Measurements from ENCODE around the gene ADSL.

ADSL gene

DNA sequence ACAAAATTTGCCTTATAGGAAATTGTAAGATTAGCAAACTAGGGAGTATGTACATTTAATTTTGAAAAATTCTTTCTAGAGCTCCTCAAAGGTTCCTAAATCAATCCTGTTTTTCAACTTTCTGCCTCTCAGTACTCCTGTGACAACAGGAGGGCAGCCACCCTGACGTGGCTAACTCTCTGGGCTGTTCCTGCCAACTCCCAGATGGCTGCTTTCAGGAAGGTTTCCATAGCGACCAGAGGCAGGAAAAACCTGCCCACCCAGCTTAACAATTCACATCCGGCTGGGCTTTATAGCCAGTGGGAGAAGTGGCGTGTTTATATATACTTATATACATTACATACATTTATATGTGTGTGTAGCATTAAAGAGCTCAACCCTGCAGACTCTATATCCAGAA lies 50.6 kb downstream of the ADSL start:
- no peaks in the 10 kb centered on the region for H3K27me3 Mint-ChIP-seq
- H3K4me1 Mint-ChIP-seq (ENCODE audit: low read depth): peaks cover 48% of the 10 kb centered on the region

GRCh38 chr22:40397396-40397795 lies 51.1 kb downstream of the ADSL start:
- H3K27me3 Mint-ChIP-seq: no peaks in the 10 kb centered on the region
- no peaks in the 10 kb centered on the region for H3K9me3 Mint-ChIP-seq
- peaks cover 50% of the 10 kb centered on the region for H3K36me3 Mint-ChIP-seq (ENCODE audit: low read depth)
- peak overlapping the region; percentile 2 for H3K27ac Mint-ChIP-seq
- H3K4me1 Mint-ChIP-seq (ENCODE audit: low read depth): peaks cover 44% of the 10 kb centered on the region
- no peak overlapping the region for H3K4me3 Mint-ChIP-seq
- intact Hi-C loops (cut with micrococcal nuclease): no loop called here

More for the DNA sequence above, 50.6 kb downstream of the ADSL start:
- H3K27ac Mint-ChIP-seq: no peak overlapping the region
- H3K4me3 Mint-ChIP-seq: no peak overlapping the region
- H3K9me3 Mint-ChIP-seq: no peaks in the 10 kb centered on the region
- intact Hi-C loops (cut with micrococcal nuclease): no loop called here
- peaks cover 44% of the 10 kb centered on the region for H3K36me3 Mint-ChIP-seq (ENCODE audit: low read depth)

DNA sequence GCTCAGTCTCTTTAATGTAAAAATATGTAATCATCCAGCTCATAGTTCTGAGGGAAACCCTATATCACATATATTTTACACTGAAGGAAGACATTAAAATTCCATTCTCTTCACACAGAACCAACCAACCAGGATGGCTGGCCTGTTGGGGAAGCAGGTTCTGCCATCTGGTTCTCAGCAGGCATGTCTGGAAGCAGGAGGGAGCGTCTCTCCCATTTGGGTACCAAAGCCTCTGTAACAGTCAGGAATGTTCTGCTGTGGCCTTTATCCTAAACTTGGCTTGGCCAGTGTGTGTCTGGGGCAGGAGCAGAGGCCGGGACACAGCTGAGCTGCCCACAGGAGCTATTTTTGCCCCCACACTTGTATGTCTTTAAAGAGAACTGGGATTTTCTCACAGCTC lies 53.3 kb downstream of the ADSL start:
- Mint-ChIP-seq H3K27ac (peak overlapping the region; percentile 19), H3K4me3 (no peak overlapping the region), H3K27me3 (no peaks in the 10 kb centered on the region), H3K36me3 (ENCODE audit: low read depth) (peaks cover 63% of the 10 kb centered on the region), H3K9me3 (no peaks in the 10 kb centered on the region), H3K4me1 (ENCODE audit: low read depth) (peaks cover 46% of the 10 kb centered on the region)
- intact Hi-C loops (cut with micrococcal nuclease): no loop called here

- Mint-ChIP-seq H3K36me3 (ENCODE audit: low read depth) (peaks cover 66% of the 10 kb centered on the region), H3K4me1 (ENCODE audit: low read depth) (peaks cover 45% of the 10 kb centered on the region), H3K9me3 (no peaks in the 10 kb centered on the region), H3K27me3 (no peaks in the 10 kb centered on the region), H3K4me3 (no peak overlapping the region), H3K27ac (peak overlapping the region; percentile 19)
- intact Hi-C loops (cut with micrococcal nuclease): no loop called here
These were observed 53.9 kb downstream of the ADSL start for GRCh38 chr22:40400159-40400558.

DNA sequence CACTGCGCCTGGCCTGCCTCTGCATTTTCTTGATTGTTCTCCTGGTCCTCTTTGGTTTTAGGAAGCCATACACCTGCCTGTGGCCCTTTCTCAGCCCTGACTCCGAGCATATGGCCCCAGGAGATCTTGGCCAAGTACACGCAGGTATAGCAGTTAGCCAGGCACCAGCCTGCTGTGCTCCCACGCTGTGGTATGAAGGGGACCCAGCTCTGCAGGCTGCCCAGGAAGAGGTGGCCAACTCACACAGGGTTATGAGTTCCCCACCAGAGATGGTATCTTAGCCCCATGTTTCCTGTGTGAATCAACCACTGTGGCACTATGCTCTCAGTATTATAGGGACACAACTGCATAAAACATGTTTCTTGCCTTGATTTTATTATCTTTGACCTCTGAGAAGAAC lies 55.2 kb downstream of the ADSL start:
- Mint-ChIP-seq H3K4me3 (no peak overlapping the region), H3K4me1 (ENCODE audit: low read depth) (peaks cover 37% of the 10 kb centered on the region), H3K36me3 (ENCODE audit: low read depth) (peaks cover 68% of the 10 kb centered on the region), H3K27ac (no peak overlapping the region), H3K27me3 (no peaks in the 10 kb centered on the region), H3K9me3 (no peaks in the 10 kb centered on the region)
- intact Hi-C loops (cut with micrococcal nuclease): no loop called here

GRCh38 chr22:40401981-40402406 lies 55.7 kb downstream of the ADSL start:
- H3K27me3 Mint-ChIP-seq: no peaks in the 10 kb centered on the region
- intact Hi-C loops (cut with micrococcal nuclease): no loop called here
- H3K36me3 Mint-ChIP-seq (ENCODE audit: low read depth): peaks cover 73% of the 10 kb centered on the region
- no peak overlapping the region for H3K27ac Mint-ChIP-seq
- H3K9me3 Mint-ChIP-seq: no peaks in the 10 kb centered on the region
- H3K4me1 Mint-ChIP-seq (ENCODE audit: low read depth): peaks cover 37% of the 10 kb centered on the region
- H3K4me3 Mint-ChIP-seq: no peak overlapping the region

- Mint-ChIP-seq H3K4me3 (no peak overlapping the region), H3K4me1 (ENCODE audit: low read depth) (peaks cover 35% of the 10 kb centered on the region), H3K36me3 (ENCODE audit: low read depth) (peaks cover 77% of the 10 kb centered on the region), H3K27me3 (no peaks in the 10 kb centered on the region), H3K9me3 (no peaks in the 10 kb centered on the region), H3K27ac (peak overlapping the region; percentile 3)
- intact Hi-C loops (cut with micrococcal nuclease): no loop called here
These were observed 56.8 kb downstream of the ADSL start for GRCh38 chr22:40403141-40403540.

- peaks cover 82% of the 10 kb centered on the region for H3K36me3 Mint-ChIP-seq (ENCODE audit: low read depth)
- H3K9me3 Mint-ChIP-seq: no peaks in the 10 kb centered on the region
- no peak overlapping the region for H3K4me3 Mint-ChIP-seq
- intact Hi-C loops (cut with micrococcal nuclease): no loop called here
- H3K4me1 Mint-ChIP-seq (ENCODE audit: low read depth): peaks cover 35% of the 10 kb centered on the region
- no peak overlapping the region for H3K27ac Mint-ChIP-seq
- H3K27me3 Mint-ChIP-seq: no peaks in the 10 kb centered on the region
These were observed 57.4 kb downstream of the ADSL start for GRCh38 chr22:40403651-40404050.

GRCh38 chr22:40404251-40405177 lies 58.2 kb downstream of the ADSL start:
- H3K27me3 Mint-ChIP-seq: no peaks in the 10 kb centered on the region
- H3K27ac Mint-ChIP-seq: no peak overlapping the region
- intact Hi-C loops (cut with micrococcal nuclease): no loop called here
- peaks cover 90% of the 10 kb centered on the region for H3K36me3 Mint-ChIP-seq (ENCODE audit: low read depth)
- H3K4me3 Mint-ChIP-seq: no peak overlapping the region
- no peaks in the 10 kb centered on the region for H3K9me3 Mint-ChIP-seq
- H3K4me1 Mint-ChIP-seq (ENCODE audit: low read depth): peaks cover 31% of the 10 kb centered on the region

DNA sequence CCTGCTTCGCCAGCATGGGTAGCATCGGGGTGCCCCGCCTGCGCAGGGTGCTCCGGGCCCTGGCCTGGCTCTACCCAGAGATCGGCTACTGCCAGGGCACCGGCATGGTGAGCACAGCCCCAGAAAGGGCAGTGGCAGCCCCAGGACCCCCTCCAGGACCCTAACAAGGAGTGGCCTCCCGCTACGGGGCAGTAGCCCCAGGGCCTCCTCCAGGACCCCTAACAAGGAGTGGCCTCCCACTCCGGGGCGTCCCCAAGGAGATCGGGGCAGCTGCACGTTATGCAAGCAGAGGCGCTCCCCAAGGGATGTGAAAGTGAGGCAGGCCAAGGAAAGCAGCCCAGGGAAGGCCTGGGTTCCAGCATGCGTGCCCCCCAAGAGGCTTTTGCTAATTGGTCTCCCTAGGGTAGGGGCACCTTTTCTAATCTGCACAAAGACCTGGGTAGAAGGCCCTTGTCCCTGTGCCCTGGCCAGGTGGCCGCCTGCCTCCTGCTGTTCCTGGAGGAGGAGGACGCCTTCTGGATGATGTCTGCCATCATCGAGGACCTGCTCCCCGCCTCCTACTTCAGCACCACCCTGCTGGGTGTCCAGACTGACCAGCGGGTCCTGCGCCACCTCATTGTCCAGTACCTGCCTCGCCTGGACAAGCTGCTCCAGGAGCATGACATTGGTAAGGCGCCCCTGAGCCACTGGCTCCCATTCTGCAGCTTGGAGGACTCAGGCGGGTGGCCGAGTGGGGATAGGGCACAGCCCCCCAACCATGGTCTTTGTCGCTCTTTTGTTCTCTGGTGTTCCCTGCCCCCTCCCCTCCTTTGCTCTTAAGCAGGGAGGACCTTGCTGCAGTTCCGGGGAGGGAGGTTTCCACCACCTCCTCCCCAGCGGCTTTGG lies 59.1 kb downstream of the ADSL start:
- Mint-ChIP-seq H3K4me1 (ENCODE audit: low read depth) (peaks cover 29% of the 10 kb centered on the region), H3K36me3 (ENCODE audit: low read depth) (peaks cover 99% of the 10 kb centered on the region), H3K27me3 (no peaks in the 10 kb centered on the region), H3K9me3 (no peaks in the 10 kb centered on the region), H3K4me3 (no peak overlapping the region), H3K27ac (no peak overlapping the region)
- intact Hi-C loops (cut with micrococcal nuclease): no loop called here

- Mint-ChIP-seq H3K36me3 (ENCODE audit: low read depth) (peaks cover 100% of the 10 kb centered on the region), H3K4me3 (no peak overlapping the region), H3K27ac (no peak overlapping the region), H3K4me1 (ENCODE audit: low read depth) (peaks cover 26% of the 10 kb centered on the region), H3K27me3 (no peaks in the 10 kb centered on the region), H3K9me3 (no peaks in the 10 kb centered on the region)
- intact Hi-C loops (cut with micrococcal nuclease): no loop called here
These were observed 60.0 kb downstream of the ADSL start for GRCh38 chr22:40406063-40406890.

- peaks cover 35% of the 10 kb centered on the region for H3K4me1 Mint-ChIP-seq (ENCODE audit: low read depth)
- no peak overlapping the region for H3K4me3 Mint-ChIP-seq
- no peaks in the 10 kb centered on the region for H3K9me3 Mint-ChIP-seq
- H3K36me3 Mint-ChIP-seq (ENCODE audit: low read depth): peaks cover 100% of the 10 kb centered on the region
- H3K27me3 Mint-ChIP-seq: no peaks in the 10 kb centered on the region
- intact Hi-C loops (cut with micrococcal nuclease): no loop called here
- H3K27ac Mint-ChIP-seq: peak overlapping the region; percentile 55
These were observed 60.9 kb downstream of the ADSL start for GRCh38 chr22:40407021-40407761.

Measured in dendritic cell treated with granulocyte-macrophage colony-stimulating factor and Interleukin-4, amounts not matched to agents 40 ng/mL and 50 ng/mL, for 4 days (primary cell).